K562 (cell line): ENCODE measurements around the gene PLEKHN1. TPM values are rescaled to one million over a fixed set of nuclear protein-coding genes. Genes with fewer than 3 reads are reported as not detected.
A peak's percentile ranks its signal among the peaks of the same experiment; 100 is the strongest.

Experiments used
- ARHGAP35 ChIP-seq: fragments of 450-650 bp; IDR thresholded peaks from 2 replicates; pipeline ENCODE4 v1.6.1; 2018; ENCODE audit not compliant: partially characterized antibody
- ATF1 ChIP-seq, 2 experiments: fragments of 450-650 bp in 1 of 2; IDR thresholded peaks; 2 replicates each; pipeline ENCODE4 v1.6.1; 2016; ENCODE audit warnings: missing compliant biosample characterization in 1 of 2, missing genetic modification characterization in 1 of 2
- CBFA2T2 ChIP-seq: fragments of 450-650 bp; conservative IDR thresholded peaks from 2 replicates; pipeline ENCODE4 v1.6.1; 2017; ENCODE audit warnings: mild to moderate bottlenecking
- ESRRA ChIP-seq: fragments of 450-650 bp; IDR thresholded peaks from 2 replicates; pipeline ENCODE4 v1.6.1; 2014; ENCODE audit warnings: low read depth, mild to moderate bottlenecking, moderate library complexity, borderline replicate concordance
- FOXK1 ChIP-seq: sonication (generic); formaldehyde crosslinking; IDR thresholded peaks from 2 replicates; pipeline ENCODE4 v1.8.0; 2022; ENCODE audit warnings: missing genetic modification reagents, mild to moderate bottlenecking, borderline replicate concordance
- HCFC1 ChIP-seq: IDR thresholded peaks from 2 replicates; pipeline ENCODE4 v1.6.1; 2012; ENCODE audit warnings: low read depth, low read length, improper control_type of control experiment
- IRF2 ChIP-seq: sonication (generic); formaldehyde crosslinking; IDR thresholded peaks from 2 replicates; pipeline ENCODE4 v1.8.1; 2022; ENCODE audit warnings: mild to moderate bottlenecking, missing genetic modification reagents
- MTA1 ChIP-seq: fragments of 450-650 bp; IDR thresholded peaks from 2 replicates; pipeline ENCODE4 v1.6.1; 2017; ENCODE audit warnings: borderline replicate concordance
- NCOA2 ChIP-seq, 2 experiments: fragments of 450-650 bp; IDR thresholded peaks; 2 replicates each; pipeline ENCODE4 v1.6.1; 2018; ENCODE audit warnings: mild to moderate bottlenecking in 2 of 2, moderate library complexity in 1 of 2; ENCODE audit not compliant: partially characterized antibody in 2 of 2
- NFIX ChIP-seq: fragments of 250-450 bp; sonication (Bioruptor Pico); IDR thresholded peaks from 2 replicates; pipeline ENCODE4 v1.4.0; 2020; ENCODE audit warnings: low read depth, mild to moderate bottlenecking, moderate library complexity
- NFRKB ChIP-seq: fragments of 450-650 bp; IDR thresholded peaks from 2 replicates; pipeline ENCODE4 v1.6.1; 2016; ENCODE audit warnings: low read depth
- NR1H2 ChIP-seq: sonication (generic); formaldehyde crosslinking; IDR thresholded peaks from 2 replicates; pipeline ENCODE4 v1.4.0; 2020; ENCODE audit warnings: mild to moderate bottlenecking, missing genetic modification reagents
- PML ChIP-seq: IDR thresholded peaks from 2 replicates; pipeline ENCODE4 v1.6.1; 2012; ENCODE audit warnings: low read length, inconsistent platforms
- POLR2A ChIP-seq: fragments of 450-650 bp; conservative IDR thresholded peaks from 2 replicates; pipeline ENCODE4 v1.6.1; 2016
- POLR2AphosphoS5 ChIP-seq: IDR thresholded peaks from 2 replicates; pipeline ENCODE4 v1.6.1; 2011; ENCODE audit warnings: mild to moderate bottlenecking, low read depth, low read length, moderate library complexity; ENCODE audit not compliant: control insufficient read depth, insufficient read depth
- POLR2H ChIP-seq: IDR thresholded peaks from 2 replicates; pipeline ENCODE4 v1.6.1; 2016; ENCODE audit warnings: missing genetic modification characterization, low read depth, mild to moderate bottlenecking, control low read depth, missing compliant biosample characterization, moderate library complexity
- RBM39 ChIP-seq: fragments of 200-400 bp; formaldehyde crosslinking; optimal IDR thresholded peaks from 2 replicates; pipeline ENCODE3; 2018; ENCODE audit warnings: low read depth, low read length
- RFX7 ChIP-seq: fragments of 250-450 bp; sonication (Bioruptor Pico); IDR thresholded peaks from 2 replicates; pipeline ENCODE4 v1.5.1; 2021; ENCODE audit warnings: mild to moderate bottlenecking
- SMAD3 ChIP-seq: fragments of 450-650 bp; formaldehyde crosslinking; conservative IDR thresholded peaks from 2 replicates; pipeline ENCODE4 v1.4.0; 2020; ENCODE audit warnings: mild to moderate bottlenecking
- SMARCA4 ChIP-seq: fragments of 450-650 bp; IDR thresholded peaks from 2 replicates; pipeline ENCODE4 v1.6.1; 2016
- SMARCC2 ChIP-seq: fragments of 450-650 bp; IDR thresholded peaks from 2 replicates; pipeline ENCODE4 v1.6.1; 2017; ENCODE audit warnings: antibody characterized with exemption, moderate library complexity, mild to moderate bottlenecking, low read depth
- THAP12 ChIP-seq: fragments of 250-450 bp; sonication (Bioruptor Pico); IDR thresholded peaks from 2 replicates; pipeline ENCODE4 v1.9.0; 2021; ENCODE audit warnings: mild to moderate bottlenecking, inconsistent platforms
- TRIM24 ChIP-seq, 2 experiments: fragments of 450-650 bp; IDR thresholded peaks; 2 replicates each; pipeline ENCODE4 v1.6.1; 2016
- ZBTB1 ChIP-seq: sonication (generic); formaldehyde crosslinking; IDR thresholded peaks from 2 replicates; pipeline ENCODE4 v1.8.1; 2023; ENCODE audit warnings: missing genetic modification reagents, low read depth, mild to moderate bottlenecking, borderline replicate concordance
- ZFP91 ChIP-seq: sonication (generic); formaldehyde crosslinking; IDR thresholded peaks from 2 replicates; pipeline ENCODE4 v1.8.0; 2022; ENCODE audit warnings: mild to moderate bottlenecking, missing genetic modification reagents
- ZFPM2 ChIP-seq: fragments of 250-450 bp; sonication (Bioruptor Pico); IDR thresholded peaks from 2 replicates; pipeline ENCODE4 v1.5.1; 2022; ENCODE audit warnings: mild to moderate bottlenecking
- ZKSCAN3 ChIP-seq: fragments of 250-450 bp; sonication (Bioruptor Pico); IDR thresholded peaks from 2 replicates; pipeline ENCODE4 v1.4.0; 2020
- ZNF785 ChIP-seq: fragments of 250-450 bp; sonication (Bioruptor Pico); IDR thresholded peaks from 2 replicates; pipeline ENCODE4 v1.4.0; 2020; ENCODE audit warnings: mild to moderate bottlenecking
- polyA plus RNA-seq, 8 experiments: library from polyadenylated mRNA; depleted of rRNA in 4 of 8; stranded (reverse) in 5 of 8; unstranded in 3 of 8; fragments of >200 nt; fragmentation: Nextera tagmentation in 2 of 8; fragmentation: Illumina TruSeq in 1 of 8; extraction: Ambion mirVana in 2 of 8; extraction: Trizol in 1 of 8; gene quantifications; 2 replicates each; pipeline versions ENCODE4 v1.2.1 to v1.2.3, GENCODE V29; 2011 to 2014; ENCODE audit warnings: inconsistent platforms in 1 of 8, missing spikeins in 1 of 8
- total RNA-seq, 7 experiments: library from RNA; depleted of rRNA in 6 of 7; stranded (reverse); fragments of >200 nt in 6 of 7; fragmentation: Illumina TruSeq in 2 of 7; extraction: Trizol in 2 of 7; gene quantifications; 2 replicates each; pipeline versions ENCODE4 v1.2.1 to v1.2.3, GENCODE V29; 2011 to 2021; ENCODE audit warnings: low replicate concordance in 1 of 7

Gene PLEKHN1
- total and polyA plus RNA-seq, 9 of the 15 experiments (the other 6 are each of a cell fraction or from before 2014, with no cell fraction given): 0.07 to 1.5 (median 0.13) TPM; not detected in 2

- TF ChIP-seq THAP12 (CRISPR knock-in tag) (no peak), IRF2 (CRISPR knock-in tag) (no peak), POLR2H (tag) (no peak), NR1H2 (CRISPR knock-in tag) (no peak), FOXK1 (CRISPR knock-in tag) (no peak), MTA1 (no peak), PML (no peak), TRIM24 (IDR thresholded peaks at IDR 0.05) (no peak), POLR2A (no peak), RFX7 (no peak), ZFPM2 (no peak), SMARCA4 (0 out of 2 replicates have a peak, but pooled peaks have one; percentile 26), NFRKB (no peak), POLR2AphosphoS5 (no peak), ATF1 (CRISPR knock-in tag; IDR thresholded peaks at IDR 0.05) (no peak), ATF1 (tag; IDR thresholded peaks at IDR 0.05) (peak; percentile 69), RBM39 (no peak), NFIX (no peak), ZFP91 (CRISPR knock-in tag) (peak; percentile 63; the same call in 1 of the 2 replicates), ESRRA (peak; percentile 55; the same call in 1 of the 2 replicates), ZNF785 (no peak), HCFC1 (peak; percentile 65), NCOA2 (IDR thresholded peaks at IDR 0.05; ENCODE audit: partially characterized antibody in 2 of 2) (no peak), SMAD3 (CRISPR knock-in tag) (no peak), SMARCC2 (no peak), ARHGAP35 (no peak), CBFA2T2 (peak; percentile 24; the same call in 1 of the 2 replicates), ZBTB1 (no peak), ZKSCAN3 (CRISPR knock-in tag) (no peak)
Observed at GRCh38 chr1:921011-921837, 45.1 kb upstream of the PLEKHN1 start (continued).
